Measurements from ENCODE around the gene HBA2. TPM values are rescaled to one million over a fixed set of nuclear protein-coding genes. Genes with fewer than 3 reads are reported as not detected.

The HBA2 gene
- total RNA-seq, 4 donors from 2014 or later: 2.5 to 258 (median 108) TPM

- DNase-seq: no peak
- in situ Hi-C loops (cut with MboI; ENCODE audit: low sequenced_read_pairs in 4 of 4): no loop called here
Measured at GRCh38 chr16:212999-213398, 40.3 kb downstream of the HBA2 start.

DNA sequence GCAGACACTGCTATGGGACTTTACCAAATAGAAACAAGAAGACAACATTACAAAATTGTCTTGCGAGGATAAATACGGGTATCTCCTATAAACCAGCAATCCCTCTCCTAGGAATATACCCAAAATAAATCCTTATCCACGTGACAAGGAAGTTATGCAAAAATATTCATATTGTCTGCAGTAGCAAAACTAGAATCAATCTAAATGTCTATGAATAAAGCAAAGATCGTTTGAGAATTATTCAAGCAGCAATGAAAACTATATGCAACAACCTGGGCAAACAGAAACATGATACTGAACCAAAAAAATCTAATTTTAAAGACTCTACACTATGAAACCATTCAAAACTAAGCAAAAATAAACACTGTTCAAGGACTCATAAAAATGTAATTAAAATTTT is 47.3 kb downstream of the HBA2 start:
- Histone ChIP-seq H3K27me3 (no peaks in the 10 kb centered on the region), H3K27ac (no peak overlapping the region), H3K36me3 (peaks cover 0 to 93% of the 10 kb centered on the region in 2 donors), H3K4me3 (no peak overlapping the region), H3K9me3 (no peaks in the 10 kb centered on the region), H3K4me1 (no peaks in the 10 kb centered on the region)
- in situ Hi-C loops (cut with MboI; ENCODE audit: low sequenced_read_pairs in 4 of 4): no loop called here
- DNase-seq (no peak), ATAC-seq (no peak)
- TF ChIP-seq, protein P1, sequence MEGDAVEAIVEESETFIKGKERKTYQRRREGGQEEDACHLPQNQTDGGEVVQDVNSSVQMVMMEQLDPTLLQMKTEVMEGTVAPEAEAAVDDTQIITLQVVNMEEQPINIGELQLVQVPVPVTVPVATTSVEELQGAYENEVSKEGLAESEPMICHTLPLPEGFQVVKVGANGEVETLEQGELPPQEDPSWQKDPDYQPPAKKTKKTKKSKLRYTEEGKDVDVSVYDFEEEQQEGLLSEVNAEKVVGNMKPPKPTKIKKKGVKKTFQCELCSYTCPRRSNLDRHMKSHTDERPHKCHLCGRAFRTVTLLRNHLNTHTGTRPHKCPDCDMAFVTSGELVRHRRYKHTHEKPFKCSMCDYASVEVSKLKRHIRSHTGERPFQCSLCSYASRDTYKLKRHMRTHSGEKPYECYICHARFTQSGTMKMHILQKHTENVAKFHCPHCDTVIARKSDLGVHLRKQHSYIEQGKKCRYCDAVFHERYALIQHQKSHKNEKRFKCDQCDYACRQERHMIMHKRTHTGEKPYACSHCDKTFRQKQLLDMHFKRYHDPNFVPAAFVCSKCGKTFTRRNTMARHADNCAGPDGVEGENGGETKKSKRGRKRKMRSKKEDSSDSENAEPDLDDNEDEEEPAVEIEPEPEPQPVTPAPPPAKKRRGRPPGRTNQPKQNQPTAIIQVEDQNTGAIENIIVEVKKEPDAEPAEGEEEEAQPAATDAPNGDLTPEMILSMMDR (IDR thresholded peaks at IDR 0.05 in 4 of 5, conservative IDR thresholded peaks at IDR 0.05 in 1 of 5): no peak
- TF ChIP-seq POLR2A (IDR thresholded peaks at IDR 0.05): no peak
- intact Hi-C loops (cut with DNase I; ENCODE audit: low total_unique reads): no loop called here

More at GRCh38 chr16:212999-213398, 40.3 kb downstream of the HBA2 start:
- Histone ChIP-seq H3K27me3 (no peaks in the 10 kb centered on the region), H3K4me3 (no peak overlapping the region), H3K4me1 (peaks cover 8 to 17% of the 10 kb centered on the region in 2 donors), H3K27ac (peak overlapping the region; percentile 42 to 68 (median 52)), H3K9me3 (no peaks in the 10 kb centered on the region), H3K36me3 (peaks cover 0 to 57% of the 10 kb centered on the region in 2 donors)
- TF ChIP-seq, protein P1 (IDR thresholded peaks at IDR 0.05 in 4 of 5, conservative IDR thresholded peaks at IDR 0.05 in 1 of 5): no peak
- no peak for TF ChIP-seq POLR2A (IDR thresholded peaks at IDR 0.05)
- ATAC-seq: no peak
- intact Hi-C loops (cut with DNase I; ENCODE audit: low total_unique reads): no loop called here

Other genes with a start within 250 kb of the HBA2 start
- gene POLR3K, start 119.3 kb upstream of the HBA2 start, total RNA-seq: 1 to 10 TPM; 2.2 to 3.7 (median 2.9) TPM
- gene SNRNP25, start 119.0 kb upstream of the HBA2 start, total RNA-seq: 10 to 100 TPM; 42.8 to 77.6 (median 69.7) TPM
- 10 to 100 TPM in 1 of 4 donors, 1 to 10 TPM in 3; 5.6 to 22.6 (median 9.1) TPM for gene RHBDF1, start 100.2 kb upstream of the HBA2 start, total RNA-seq
- gene MPG, start 94.7 kb upstream of the HBA2 start, total RNA-seq: 100 to 1,000 TPM in 1 of 4 donors, 10 to 100 TPM in 3; 75.0 to 124 (median 83.0) TPM
- 10 to 100 TPM; 12.4 to 24.1 (median 19.4) TPM for gene NPRL3, start 34.2 kb upstream of the HBA2 start, total RNA-seq
- gene HBZ, start 20.2 kb upstream of the HBA2 start, total RNA-seq: not detected
- not detected for gene HBM, start 6.9 kb upstream of the HBA2 start, total RNA-seq
- 100 to 1,000 TPM in 1 of 4 donors, 10 to 100 TPM in 2, not detected in 1; 12.3 to 172 (median 49.7) TPM for gene HBA1, start 3.8 kb downstream of the HBA2 start, total RNA-seq
- not detected for gene HBQ1, start 7.6 kb downstream of the HBA2 start, total RNA-seq
- gene LUC7L, start 56.6 kb downstream of the HBA2 start, total RNA-seq: 10 to 100 TPM; 18.4 to 53.5 (median 31.1) TPM
- gene FAM234A, start 61.9 kb downstream of the HBA2 start, total RNA-seq: 100 to 1,000 TPM in 3 of 4 donors, 10 to 100 TPM in 1; 85.2 to 288 (median 251) TPM
- 1 to 10 TPM; 1.2 to 2.2 (median 1.6) TPM for gene RGS11, start 103.1 kb downstream of the HBA2 start, total RNA-seq
- 1 to 10 TPM in 3 of 4 donors, not detected in 1; 1.4 to 3.5 (median 1.8) TPM for gene ARHGDIG, start 107.7 kb downstream of the HBA2 start, total RNA-seq
- gene PDIA2, start 110.3 kb downstream of the HBA2 start, total RNA-seq: 1 to 10 TPM in 1 of 4 donors, not detected in 3; 2.2 TPM
- 10 to 100 TPM; 27.1 to 41.9 (median 32.7) TPM for gene AXIN1, start 179.8 kb downstream of the HBA2 start, total RNA-seq
- 100 to 1,000 TPM in 1 of 4 donors, 10 to 100 TPM in 3; 72.8 to 122 (median 87.4) TPM for gene MRPL28, start 197.7 kb downstream of the HBA2 start, total RNA-seq
- 10 to 100 TPM; 31.5 to 63.3 (median 50.8) TPM for gene PGAP6, start 209.1 kb downstream of the HBA2 start, total RNA-seq
- 10 to 100 TPM; 11.6 to 19.3 (median 16.3) TPM for gene NME4, start 224.3 kb downstream of the HBA2 start, total RNA-seq
- gene DECR2, start 229.0 kb downstream of the HBA2 start, total RNA-seq: 10 to 100 TPM; 17.0 to 23.3 (median 18.8) TPM

Measured in gastrocnemius medialis (tissue), 4 donors.